Activated CD8-positive, alpha-beta T cell treated with anti-CD3 and anti-CD28 coated beads for 36 hours (primary cell): ENCODE measurements around the gene KIAA0930. TPM values are rescaled to one million over a fixed set of nuclear protein-coding genes. Genes with fewer than 3 reads are reported as not detected.
"Not testable (repeated sequence)": the region's sequence is repeated elsewhere in the genome, so short reads cannot be mapped to it uniquely, and the experiment has no call there.

ENCODE experiments used
- ATAC-seq: fragments of 200-7000 bp; cut with Tn5 transposase; one replicate; pipeline ENCODE4 v1.10.0; 2021; ENCODE audit warnings: mild to moderate bottlenecking, moderate library complexity
- CTCF ChIA-PET: fragments of 350-600 bp; sonication (Branson Sonifier 250); formaldehyde crosslinking; loops from one replicate; lab custom pipeline; 2021; ENCODE audit warnings: antibody characterized with exemption; lab: Charles Lee
- POLR2A ChIA-PET: fragments of 350-600 bp; sonication (Branson Sonifier 250); formaldehyde crosslinking; loops from one replicate; lab custom pipeline; 2021; ENCODE audit warnings: antibody characterized with exemption; lab: Charles Lee
- DNase-seq: peaks from one replicate; pipeline ENCODE4 v3.0.0-alpha.2; 2020
- H3K27ac Mint-ChIP-seq: one replicate; pipeline ENCODE4 v1.8.0; 2021; ENCODE audit warnings: mild to moderate bottlenecking, mixed read lengths
- H3K27me3 Mint-ChIP-seq: one replicate; pipeline ENCODE4 v1.8.0; 2021; ENCODE audit warnings: mixed read lengths
- H3K36me3 Mint-ChIP-seq: one replicate; pipeline ENCODE4 v1.8.0; 2021; ENCODE audit warnings: low read depth, mixed read lengths
- H3K4me1 Mint-ChIP-seq: one replicate; pipeline ENCODE4 v1.8.0; 2021; ENCODE audit warnings: low read depth, mixed read lengths
- H3K4me3 Mint-ChIP-seq: one replicate; pipeline ENCODE4 v1.8.0; 2021; ENCODE audit warnings: mild to moderate bottlenecking, moderate library complexity, mixed read lengths
- H3K9me3 Mint-ChIP-seq: one replicate; pipeline ENCODE4 v1.8.0; 2021; ENCODE audit warnings: mixed read lengths
- CTCF ChIP-seq: fragments of 200-600 bp; IDR thresholded peaks from one replicate; pipeline ENCODE4 v1.8.0; 2022; ENCODE audit warnings: antibody characterized with exemption, mild to moderate bottlenecking
- intact Hi-C: fragments of 100-400 bp; cut with micrococcal nuclease; formaldehyde crosslinking; loops from one replicate; pipeline ENCODE4 v1.10.0; 2022
- total RNA-seq, 2 experiments: library from RNA; stranded (reverse); gene quantifications; one replicate each; pipeline ENCODE4 v1.2.3, GENCODE V29; 2021

KIAA0930 gene
- total RNA-seq, 2 experiments from 2014 or later = 38.4 to 40.4 TPM

GRCh38 chr22:45262931-45263462 is 22.3 kb upstream of the KIAA0930 start:
- Mint-ChIP-seq H3K4me3 (no peak overlapping the region), H3K27ac (no peak overlapping the region), H3K36me3 (no peaks in the 10 kb centered on the region), H3K4me1 (peaks cover 2% of the 10 kb centered on the region), H3K9me3 (peaks cover under 1% of the 10 kb centered on the region), H3K27me3 (peaks cover 14% of the 10 kb centered on the region)
- TF ChIP-seq CTCF = no peak
- DNase-seq (no peak), ATAC-seq (no peak)
- intact Hi-C loops = no loop called here
- POLR2A ChIA-PET = no interaction called here
- CTCF ChIA-PET = no interaction called here

- Mint-ChIP-seq H3K36me3 (no peaks in the 10 kb centered on the region), H3K9me3 (peaks cover 2% of the 10 kb centered on the region), H3K4me1 (peaks cover 2% of the 10 kb centered on the region), H3K4me3 (no peak overlapping the region), H3K27ac (no peak overlapping the region), H3K27me3 (peaks cover 14% of the 10 kb centered on the region)
- ATAC-seq = no peak
- TF ChIP-seq CTCF = no peak
- no peak for DNase-seq
- ChIA-PET CTCF (no interaction called here), POLR2A (no interaction called here)
- intact Hi-C loops = no loop called here
Observed at GRCh38 chr22:45262195-45262930, 21.7 kb upstream of the KIAA0930 start.

- TF ChIP-seq CTCF = no peak
- Mint-ChIP-seq H3K27ac (no peak overlapping the region), H3K4me1 (peaks cover 2% of the 10 kb centered on the region), H3K27me3 (peaks cover 9% of the 10 kb centered on the region), H3K9me3 (peaks cover 2% of the 10 kb centered on the region), H3K4me3 (no peak overlapping the region), H3K36me3 (no peaks in the 10 kb centered on the region)
- DNase-seq = no peak
- intact Hi-C loops = no loop called here
- no peak for ATAC-seq
- POLR2A ChIA-PET = no interaction called here
- CTCF ChIA-PET = no interaction called here
Observed at GRCh38 chr22:45261407-45262088, 20.9 kb upstream of the KIAA0930 start.

- CTCF ChIA-PET, POLR2A ChIA-PET, intact Hi-C loops, H3K27ac Mint-ChIP-seq, H3K4me3 Mint-ChIP-seq, H3K27me3 Mint-ChIP-seq, H3K36me3 Mint-ChIP-seq, H3K4me1 Mint-ChIP-seq, ATAC-seq, H3K9me3 Mint-ChIP-seq, DNase-seq: not testable (repeated sequence)
Observed at GRCh38 chr22:45260395-45260759, 19.7 kb upstream of the KIAA0930 start.

GRCh38 chr22:45259754-45260394 is 19.2 kb upstream of the KIAA0930 start:
- intact Hi-C loops = no loop called here
- Mint-ChIP-seq H3K36me3 (no peaks in the 10 kb centered on the region), H3K4me1 (peaks cover 8% of the 10 kb centered on the region), H3K27ac (no peak overlapping the region), H3K4me3 (no peak overlapping the region), H3K27me3 (peaks cover 7% of the 10 kb centered on the region), H3K9me3 (peaks cover 2% of the 10 kb centered on the region)
- no peak for DNase-seq
- TF ChIP-seq CTCF = no peak
- ChIA-PET CTCF (no interaction called here), POLR2A (no interaction called here)
- ATAC-seq = no peak

GRCh38 chr22:45257941-45258340 is 17.2 kb upstream of the KIAA0930 start:
- H3K27me3 Mint-ChIP-seq = not testable (repeated sequence)

More at GRCh38 chr22:45257941-45258340, 17.2 kb upstream of the KIAA0930 start:
- intact Hi-C loops, CTCF ChIA-PET, H3K27ac Mint-ChIP-seq, POLR2A ChIA-PET, H3K36me3 Mint-ChIP-seq, ATAC-seq, H3K9me3 Mint-ChIP-seq, H3K4me3 Mint-ChIP-seq, DNase-seq: not testable (repeated sequence)
- H3K4me1 Mint-ChIP-seq = peaks cover 15% of the 10 kb centered on the region
